ENCODE data around the gene PPP1R36. TPM values are rescaled to one million over a fixed set of nuclear protein-coding genes. Genes with fewer than 3 reads are reported as not detected.

PPP1R36 gene
- total and polyA plus RNA-seq, 2 of the 13 experiments (the other 11 are each of a cell fraction or from before 2014, with no cell fraction given): 0.11 to 0.17 TPM

DNA sequence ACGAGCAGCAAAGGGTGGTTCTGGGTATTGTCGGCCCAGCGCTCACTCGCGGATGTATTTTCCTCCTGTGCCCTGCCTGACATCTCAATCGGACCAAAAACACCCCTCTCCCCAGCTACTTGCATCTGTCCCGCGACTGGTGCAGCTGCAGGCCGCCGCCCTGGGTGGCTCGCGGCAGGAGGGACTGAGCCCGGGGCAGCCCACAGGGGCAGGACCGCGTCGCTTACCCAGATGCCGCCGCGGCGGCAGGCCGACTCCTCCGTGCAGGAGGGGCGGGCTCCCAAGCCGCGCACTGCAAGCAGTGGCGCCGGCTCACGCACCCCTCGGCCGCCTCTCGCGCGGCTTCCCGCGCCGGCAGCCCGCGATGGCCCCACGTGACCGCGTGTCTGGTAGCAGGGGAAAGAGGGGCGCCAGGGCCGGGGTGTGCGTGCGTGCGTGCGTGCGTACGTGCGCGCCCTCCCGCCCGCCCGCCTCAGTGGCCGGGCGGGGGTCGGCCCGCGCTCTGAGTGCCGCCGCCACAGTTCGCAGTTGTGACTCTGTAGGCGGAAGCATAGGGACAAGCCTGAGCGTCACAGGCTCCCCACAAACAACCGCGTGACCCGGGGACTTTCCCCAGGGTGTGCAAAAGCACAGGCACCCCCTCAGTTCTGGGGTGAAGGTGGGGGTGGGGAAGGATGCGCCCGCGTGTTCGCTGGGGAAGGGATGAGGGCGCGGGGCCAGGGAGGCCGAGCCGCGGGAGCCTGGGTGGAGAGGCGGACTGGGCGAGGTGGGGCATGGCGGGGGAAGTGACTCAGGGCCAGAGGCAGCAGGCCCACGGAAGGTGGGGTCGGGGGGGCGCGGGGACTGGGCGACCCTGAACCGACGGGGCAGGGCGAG, 46.1 kb upstream of the PPP1R36 start, which contains the start of gene ZBTB25 (continued):
- TF ChIP-seq, protein P1, sequence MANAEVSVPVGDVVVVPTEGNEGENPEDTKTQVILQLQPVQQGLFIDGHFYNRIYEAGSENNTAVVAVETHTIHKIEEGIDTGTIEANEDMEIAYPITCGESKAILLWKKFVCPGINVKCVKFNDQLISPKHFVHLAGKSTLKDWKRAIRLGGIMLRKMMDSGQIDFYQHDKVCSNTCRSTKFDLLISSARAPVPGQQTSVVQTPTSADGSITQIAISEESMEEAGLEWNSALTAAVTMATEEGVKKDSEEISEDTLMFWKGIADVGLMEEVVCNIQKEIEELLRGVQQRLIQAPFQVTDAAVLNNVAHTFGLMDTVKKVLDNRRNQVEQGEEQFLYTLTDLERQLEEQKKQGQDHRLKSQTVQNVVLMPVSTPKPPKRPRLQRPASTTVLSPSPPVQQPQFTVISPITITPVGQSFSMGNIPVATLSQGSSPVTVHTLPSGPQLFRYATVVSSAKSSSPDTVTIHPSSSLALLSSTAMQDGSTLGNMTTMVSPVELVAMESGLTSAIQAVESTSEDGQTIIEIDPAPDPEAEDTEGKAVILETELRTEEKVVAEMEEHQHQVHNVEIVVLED (CRISPR knock-in tag; IDR thresholded peaks at IDR 0.05; ENCODE audit: borderline replicate concordance): peak; percentile 98
- TF ChIP-seq, protein P2, sequence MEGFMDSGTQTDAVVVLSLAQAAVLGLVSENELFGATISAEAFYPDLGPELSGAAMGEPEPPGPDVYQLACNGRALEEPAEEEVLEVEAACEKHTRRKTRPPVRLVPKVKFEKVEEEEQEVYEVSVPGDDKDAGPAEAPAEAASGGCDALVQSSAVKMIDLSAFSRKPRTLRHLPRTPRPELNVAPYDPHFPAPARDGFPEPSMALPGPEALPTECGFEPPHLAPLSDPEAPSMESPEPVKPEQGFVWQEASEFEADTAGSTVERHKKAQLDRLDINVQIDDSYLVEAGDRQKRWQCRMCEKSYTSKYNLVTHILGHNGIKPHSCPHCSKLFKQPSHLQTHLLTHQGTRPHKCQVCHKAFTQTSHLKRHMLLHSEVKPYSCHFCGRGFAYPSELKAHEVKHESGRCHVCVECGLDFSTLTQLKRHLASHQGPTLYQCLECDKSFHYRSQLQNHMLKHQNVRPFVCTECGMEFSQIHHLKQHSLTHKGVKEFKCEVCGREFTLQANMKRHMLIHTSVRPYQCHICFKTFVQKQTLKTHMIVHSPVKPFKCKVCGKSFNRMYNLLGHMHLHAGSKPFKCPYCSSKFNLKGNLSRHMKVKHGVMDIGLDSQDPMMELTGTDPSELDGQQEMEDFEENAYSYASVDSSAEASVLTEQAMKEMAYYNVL (CRISPR knock-in tag; IDR thresholded peaks at IDR 0.05; ENCODE audit: borderline replicate concordance): 0 out of 2 replicates have a peak, but pooled peaks have one; percentile 5
- TF ChIP-seq, protein P3, sequence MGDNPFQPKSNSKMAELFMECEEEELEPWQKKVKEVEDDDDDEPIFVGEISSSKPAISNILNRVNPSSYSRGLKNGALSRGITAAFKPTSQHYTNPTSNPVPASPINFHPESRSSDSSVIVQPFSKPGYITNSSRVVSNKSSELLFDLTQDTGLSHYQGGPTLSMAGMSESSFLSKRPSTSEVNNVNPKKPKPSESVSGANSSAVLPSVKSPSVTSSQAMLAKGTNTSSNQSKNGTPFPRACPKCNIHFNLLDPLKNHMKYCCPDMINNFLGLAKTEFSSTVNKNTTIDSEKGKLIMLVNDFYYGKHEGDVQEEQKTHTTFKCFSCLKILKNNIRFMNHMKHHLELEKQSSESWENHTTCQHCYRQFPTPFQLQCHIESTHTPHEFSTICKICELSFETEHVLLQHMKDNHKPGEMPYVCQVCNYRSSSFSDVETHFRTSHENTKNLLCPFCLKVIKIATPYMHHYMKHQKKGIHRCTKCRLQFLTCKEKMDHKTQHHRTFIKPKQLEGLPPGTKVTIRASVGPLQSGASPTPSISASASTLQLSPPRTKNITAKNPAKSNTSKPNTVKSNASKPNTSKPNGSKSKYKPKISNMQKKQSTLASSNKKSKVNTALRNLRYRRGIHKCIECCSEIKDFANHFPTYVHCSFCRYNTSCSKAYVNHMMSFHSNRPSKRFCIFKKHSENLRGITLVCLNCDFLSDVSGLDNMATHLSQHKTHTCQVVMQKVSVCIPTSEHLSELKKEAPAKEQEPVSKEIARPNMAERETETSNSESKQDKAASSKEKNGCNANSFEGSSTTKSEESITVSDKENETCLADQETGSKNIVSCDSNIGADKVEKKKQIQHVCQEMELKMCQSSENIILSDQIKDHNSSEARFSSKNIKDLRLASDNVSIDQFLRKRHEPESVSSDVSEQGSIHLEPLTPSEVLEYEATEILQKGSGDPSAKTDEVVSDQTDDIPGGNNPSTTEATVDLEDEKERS (CRISPR knock-in tag; IDR thresholded peaks at IDR 0.05): no peak
- TF ChIP-seq ZNF44 (CRISPR knock-in tag; IDR thresholded peaks at IDR 0.05) (no peak; the same call in 1 of the 2 replicates), ZNF761 (CRISPR knock-in tag; conservative IDR thresholded peaks at IDR 0.05) (peak; percentile 6), ZNF34 (CRISPR knock-in tag; IDR thresholded peaks at IDR 0.05; ENCODE audit: borderline replicate concordance) (0 out of 2 replicates have a peak, but pooled peaks have one; percentile 22), ATF7-NPFF (CRISPR knock-in tag; IDR thresholded peaks at IDR 0.05; ENCODE audit: low read depth) (peak; percentile 64; the same call in 1 of the 2 replicates), KAT7 (CRISPR knock-in tag; IDR thresholded peaks at IDR 0.05; ENCODE audit: borderline replicate concordance) (peak; percentile 71), RFXAP (CRISPR knock-in tag; IDR thresholded peaks at IDR 0.05; ENCODE audit: borderline replicate concordance) (peak; percentile 67; the same call in 1 of the 2 replicates), HMGA1 (CRISPR knock-in tag; conservative IDR thresholded peaks at IDR 0.05) (no peak), ZNF251 (CRISPR knock-in tag; IDR thresholded peaks at IDR 0.05) (no peak), ZNF883 (CRISPR knock-in tag; IDR thresholded peaks at IDR 0.05; ENCODE audit: not compliant biosample characterization) (no peak)
- TF ChIP-seq, protein P4, sequence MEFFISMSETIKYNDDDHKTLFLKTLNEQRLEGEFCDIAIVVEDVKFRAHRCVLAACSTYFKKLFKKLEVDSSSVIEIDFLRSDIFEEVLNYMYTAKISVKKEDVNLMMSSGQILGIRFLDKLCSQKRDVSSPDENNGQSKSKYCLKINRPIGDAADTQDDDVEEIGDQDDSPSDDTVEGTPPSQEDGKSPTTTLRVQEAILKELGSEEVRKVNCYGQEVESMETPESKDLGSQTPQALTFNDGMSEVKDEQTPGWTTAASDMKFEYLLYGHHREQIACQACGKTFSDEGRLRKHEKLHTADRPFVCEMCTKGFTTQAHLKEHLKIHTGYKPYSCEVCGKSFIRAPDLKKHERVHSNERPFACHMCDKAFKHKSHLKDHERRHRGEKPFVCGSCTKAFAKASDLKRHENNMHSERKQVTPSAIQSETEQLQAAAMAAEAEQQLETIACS (CRISPR knock-in tag; IDR thresholded peaks at IDR 0.05): peak; percentile 90
- TF ChIP-seq, protein P5, sequence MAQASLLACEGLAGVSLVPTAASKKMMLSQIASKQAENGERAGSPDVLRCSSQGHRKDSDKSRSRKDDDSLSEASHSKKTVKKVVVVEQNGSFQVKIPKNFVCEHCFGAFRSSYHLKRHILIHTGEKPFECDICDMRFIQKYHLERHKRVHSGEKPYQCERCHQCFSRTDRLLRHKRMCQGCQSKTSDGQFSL (CRISPR knock-in tag; IDR thresholded peaks at IDR 0.05): no peak
- TF ChIP-seq, protein P6, sequence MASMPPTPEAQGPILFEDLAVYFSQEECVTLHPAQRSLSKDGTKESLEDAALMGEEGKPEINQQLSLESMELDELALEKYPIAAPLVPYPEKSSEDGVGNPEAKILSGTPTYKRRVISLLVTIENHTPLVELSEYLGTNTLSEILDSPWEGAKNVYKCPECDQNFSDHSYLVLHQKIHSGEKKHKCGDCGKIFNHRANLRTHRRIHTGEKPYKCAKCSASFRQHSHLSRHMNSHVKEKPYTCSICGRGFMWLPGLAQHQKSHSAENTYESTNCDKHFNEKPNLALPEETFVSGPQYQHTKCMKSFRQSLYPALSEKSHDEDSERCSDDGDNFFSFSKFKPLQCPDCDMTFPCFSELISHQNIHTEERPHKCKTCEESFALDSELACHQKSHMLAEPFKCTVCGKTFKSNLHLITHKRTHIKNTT (CRISPR knock-in tag; IDR thresholded peaks at IDR 0.05): no peak

All from HepG2 (cell line).